ENCODE results near the gene C4orf54.

C4orf54 gene

GRCh38 chr4:99665983-99666382, 8.4 kb upstream of the C4orf54 start:
- DNase-seq (no peak), ATAC-seq (ENCODE audit: insufficient read depth, low read depth) (no peak)
- Histone ChIP-seq H3K9me3 (ENCODE audit: insufficient read depth, low read length, severe bottlenecking) (peaks cover 2% of the 10 kb centered on the region), H3K79me2 (ENCODE audit: insufficient read depth, low read length) (no peaks in the 10 kb centered on the region), H2AFZ (ENCODE audit: low read depth, low read length) (no peak overlapping the region), H3K27ac (ENCODE audit: low read length) (no peak overlapping the region), H3K36me3 (ENCODE audit: insufficient read depth, low read length) (no peaks in the 10 kb centered on the region), H3K9ac (ENCODE audit: low read depth, low read length) (no peak overlapping the region), H3K4me3 (ENCODE audit: low read depth in 1 of 2, low read length in 2 of 2) (no peak overlapping the region), H3K4me1 (ENCODE audit: insufficient read depth, low read length) (no peaks in the 10 kb centered on the region), H4K20me1 (ENCODE audit: insufficient read depth, low read length) (no peaks in the 10 kb centered on the region), H3K27me3 (ENCODE audit: insufficient read depth, low read length, poor library complexity) (peaks cover 2% of the 10 kb centered on the region), H3K4me2 (ENCODE audit: insufficient read depth, low read length) (no peak overlapping the region)
- no peak for TF ChIP-seq EZH2 (IDR thresholded peaks at IDR 0.05; ENCODE audit: borderline replicate concordance, low read depth, low read length, severe bottlenecking)
- no peak for TF ChIP-seq CTCF (IDR thresholded peaks at IDR 0.05; ENCODE audit: borderline replicate concordance, extremely low read depth, low read length, poor library complexity, severe bottlenecking)

- H3K4me3 ChIP-seq (ENCODE audit: low read depth in 1 of 2, low read length in 2 of 2): no peak overlapping the region
- no peaks in the 10 kb centered on the region for H3K79me2 ChIP-seq (ENCODE audit: insufficient read depth, low read length)
- no peaks in the 10 kb centered on the region for H3K9me3 ChIP-seq (ENCODE audit: insufficient read depth, low read length, severe bottlenecking)
- TF ChIP-seq EZH2 (IDR thresholded peaks at IDR 0.05; ENCODE audit: borderline replicate concordance, low read depth, low read length, severe bottlenecking) (no peak), CTCF (IDR thresholded peaks at IDR 0.05; ENCODE audit: borderline replicate concordance, extremely low read depth, low read length, poor library complexity, severe bottlenecking) (no peak)
- no peak overlapping the region for H3K4me2 ChIP-seq (ENCODE audit: insufficient read depth, low read length)
- no peak overlapping the region for H3K27ac ChIP-seq (ENCODE audit: low read length)
- H3K4me1 ChIP-seq (ENCODE audit: insufficient read depth, low read length): no peaks in the 10 kb centered on the region
- no peaks in the 10 kb centered on the region for H4K20me1 ChIP-seq (ENCODE audit: insufficient read depth, low read length)
- H3K36me3 ChIP-seq (ENCODE audit: insufficient read depth, low read length): no peaks in the 10 kb centered on the region
- H3K27me3 ChIP-seq (ENCODE audit: insufficient read depth, low read length, poor library complexity): peaks cover 2% of the 10 kb centered on the region
- no peak overlapping the region for H3K9ac ChIP-seq (ENCODE audit: low read depth, low read length)
- no peak overlapping the region for H2AFZ ChIP-seq (ENCODE audit: low read depth, low read length)
- no peak for ATAC-seq (ENCODE audit: insufficient read depth, low read depth)
- no peak for DNase-seq
Measured at GRCh38 chr4:99664716-99665115, 7.1 kb upstream of the C4orf54 start.

- Histone ChIP-seq H3K9me3 (ENCODE audit: insufficient read depth, low read length, severe bottlenecking) (no peaks in the 10 kb centered on the region), H3K4me1 (ENCODE audit: insufficient read depth, low read length) (no peaks in the 10 kb centered on the region), H3K9ac (ENCODE audit: low read depth, low read length) (no peak overlapping the region), H3K27ac (ENCODE audit: low read length) (no peak overlapping the region), H3K4me2 (ENCODE audit: insufficient read depth, low read length) (no peak overlapping the region), H3K4me3 (ENCODE audit: low read depth in 1 of 2, low read length in 2 of 2) (no peak overlapping the region), H3K27me3 (ENCODE audit: insufficient read depth, low read length, poor library complexity) (peaks cover 2% of the 10 kb centered on the region), H2AFZ (ENCODE audit: low read depth, low read length) (no peak overlapping the region), H3K79me2 (ENCODE audit: insufficient read depth, low read length) (no peaks in the 10 kb centered on the region), H3K36me3 (ENCODE audit: insufficient read depth, low read length) (no peaks in the 10 kb centered on the region), H4K20me1 (ENCODE audit: insufficient read depth, low read length) (no peaks in the 10 kb centered on the region)
- DNase-seq: no peak
- ATAC-seq (ENCODE audit: insufficient read depth, low read depth): no peak
- TF ChIP-seq EZH2 (IDR thresholded peaks at IDR 0.05; ENCODE audit: borderline replicate concordance, low read depth, low read length, severe bottlenecking): no peak
- no peak for TF ChIP-seq CTCF (IDR thresholded peaks at IDR 0.05; ENCODE audit: borderline replicate concordance, extremely low read depth, low read length, poor library complexity, severe bottlenecking)
Measured at GRCh38 chr4:99661907-99662306, 4.3 kb upstream of the C4orf54 start.

- no peaks in the 10 kb centered on the region for H4K20me1 ChIP-seq (ENCODE audit: insufficient read depth, low read length)
- no peak for DNase-seq
- no peak for ATAC-seq (ENCODE audit: insufficient read depth, low read depth)
- H3K4me1 ChIP-seq (ENCODE audit: insufficient read depth, low read length): no peaks in the 10 kb centered on the region
- no peak overlapping the region for H3K4me3 ChIP-seq (ENCODE audit: low read depth in 1 of 2, low read length in 2 of 2)
- H3K9me3 ChIP-seq (ENCODE audit: insufficient read depth, low read length, severe bottlenecking): no peaks in the 10 kb centered on the region
- no peaks in the 10 kb centered on the region for H3K36me3 ChIP-seq (ENCODE audit: insufficient read depth, low read length)
- no peak overlapping the region for H3K9ac ChIP-seq (ENCODE audit: low read depth, low read length)
- no peak overlapping the region for H3K4me2 ChIP-seq (ENCODE audit: insufficient read depth, low read length)
- no peak for TF ChIP-seq EZH2 (IDR thresholded peaks at IDR 0.05; ENCODE audit: borderline replicate concordance, low read depth, low read length, severe bottlenecking)
- TF ChIP-seq CTCF (IDR thresholded peaks at IDR 0.05; ENCODE audit: borderline replicate concordance, extremely low read depth, low read length, poor library complexity, severe bottlenecking): no peak
- no peak overlapping the region for H2AFZ ChIP-seq (ENCODE audit: low read depth, low read length)
- no peaks in the 10 kb centered on the region for H3K79me2 ChIP-seq (ENCODE audit: insufficient read depth, low read length)
- peaks cover 2% of the 10 kb centered on the region for H3K27me3 ChIP-seq (ENCODE audit: insufficient read depth, low read length, poor library complexity)
- no peak overlapping the region for H3K27ac ChIP-seq (ENCODE audit: low read length)
Measured at GRCh38 chr4:99658666-99659065, 1.0 kb upstream of the C4orf54 start.

Measured in DND-41 (cell line).